Left ventricle myocardium superior (tissue), 1 donor: Measurements from ENCODE around the gene CADM3. TPM values are rescaled to one million over a fixed set of nuclear protein-coding genes. Genes with fewer than 3 reads are reported as not detected.

Experiments
- ATAC-seq: fragments of 200-7000 bp; cut with Tn5 transposase; one replicate; pipeline ENCODE4 v1.9.1; 2020; ENCODE audit warnings: mild to moderate bottlenecking, moderate library complexity
- DNase-seq: peaks from one replicate; pipeline ENCODE4 v3.0.0-alpha.2; 2020
- intact Hi-C: fragments of 100-400 bp; cut with micrococcal nuclease; formaldehyde crosslinking; loops from one replicate; pipeline ENCODE4 v1.11.0; 2022
- total RNA-seq: library from RNA; stranded (reverse); fragmentation: NEBNext Ultra II Directional; extraction: Animal tissue kit (Norgen Biotek cat#: 25700); gene quantifications from one replicate; pipeline ENCODE4 v1.2.1, GENCODE V29; 2021
- donor health status: DM: no; HTN: yes; CAD: no; lungs with severe emphysema.

CADM3 gene
- total RNA-seq, 1 donor from 2014 or later, result 4.8 TPM

GRCh38 chr1:159229260-159229885, 58.0 kb downstream of the CADM3 start:
- ATAC-seq (no peak), DNase-seq (no peak)
- intact Hi-C loops, result no loop called here

DNA sequence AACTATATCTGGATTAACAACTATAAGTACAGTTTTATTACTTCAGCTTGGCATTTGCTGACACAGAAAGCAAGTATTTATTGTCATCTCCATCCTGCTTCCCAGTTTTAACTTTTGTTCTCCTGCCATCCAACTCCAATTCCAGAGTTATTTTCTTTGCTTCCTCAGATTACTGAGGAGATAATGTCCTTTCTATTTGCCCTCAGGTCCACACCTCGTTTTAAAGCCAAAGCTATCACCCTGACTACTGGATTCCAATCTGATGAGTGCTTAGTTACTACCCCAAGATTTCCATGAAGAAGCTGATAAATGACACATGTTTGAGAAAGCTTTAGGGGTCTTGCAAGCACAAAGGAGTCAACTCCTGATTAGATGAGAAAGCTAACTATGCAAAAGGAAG, 58.5 kb downstream of the CADM3 start:
- DNase-seq (no peak), ATAC-seq (no peak)
- intact Hi-C loops, result no loop called here

DNA sequence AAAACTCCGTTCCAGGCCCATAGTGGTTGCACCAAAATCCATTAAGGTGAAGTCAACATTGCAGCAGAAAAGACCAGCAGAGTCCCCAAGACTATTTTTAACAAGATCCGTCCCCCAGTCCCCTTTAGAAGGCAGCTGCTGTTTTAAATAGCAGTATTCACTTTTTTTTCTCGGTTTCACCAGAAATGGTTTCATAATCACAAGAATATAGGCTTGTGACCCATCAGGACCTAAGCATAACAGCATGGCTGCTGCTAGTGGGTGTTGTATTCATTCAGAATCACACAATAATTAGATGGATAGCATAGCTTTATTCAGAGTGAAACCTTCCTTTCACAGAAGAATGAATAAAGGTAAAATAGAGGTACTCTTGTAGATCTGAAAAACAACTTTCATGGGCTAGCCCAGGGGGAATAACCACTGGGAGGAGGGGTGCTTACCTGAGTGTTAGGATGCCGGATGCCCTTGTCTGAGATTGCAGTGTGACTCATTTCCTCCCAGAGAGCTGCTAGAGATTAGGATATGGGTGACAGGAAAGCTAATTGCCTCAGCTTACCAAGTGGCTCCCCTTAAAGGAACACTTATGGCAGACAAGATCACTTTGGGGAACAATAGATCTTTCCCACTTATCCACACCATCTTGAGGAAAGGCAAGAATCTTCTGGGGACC, 68.3 kb downstream of the CADM3 start:
- intact Hi-C loops, result no loop called here
- DNase-seq (no peak), ATAC-seq (no peak)

DNA sequence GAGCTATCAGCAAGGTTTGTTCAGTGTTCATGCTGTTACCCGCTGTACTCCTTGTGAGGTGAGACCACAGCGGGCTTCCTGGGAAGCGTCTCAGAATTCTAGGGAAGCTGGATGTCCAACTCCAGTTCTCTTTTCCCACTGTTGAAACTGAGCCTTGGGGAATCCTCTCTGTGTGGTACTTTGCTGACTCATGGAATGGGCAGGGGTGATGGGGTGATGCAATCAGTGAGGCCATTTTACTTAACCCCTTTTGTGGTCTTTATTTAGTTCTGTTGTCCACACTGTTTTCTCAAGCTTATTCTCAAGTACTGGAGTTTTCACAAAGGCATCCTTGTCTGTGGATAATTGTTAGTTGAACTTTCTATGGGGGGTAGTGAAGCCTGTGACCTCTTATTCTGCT, 75.9 kb downstream of the CADM3 start:
- intact Hi-C loops, result no loop called here
- ATAC-seq (no peak), DNase-seq (no peak)

DNA sequence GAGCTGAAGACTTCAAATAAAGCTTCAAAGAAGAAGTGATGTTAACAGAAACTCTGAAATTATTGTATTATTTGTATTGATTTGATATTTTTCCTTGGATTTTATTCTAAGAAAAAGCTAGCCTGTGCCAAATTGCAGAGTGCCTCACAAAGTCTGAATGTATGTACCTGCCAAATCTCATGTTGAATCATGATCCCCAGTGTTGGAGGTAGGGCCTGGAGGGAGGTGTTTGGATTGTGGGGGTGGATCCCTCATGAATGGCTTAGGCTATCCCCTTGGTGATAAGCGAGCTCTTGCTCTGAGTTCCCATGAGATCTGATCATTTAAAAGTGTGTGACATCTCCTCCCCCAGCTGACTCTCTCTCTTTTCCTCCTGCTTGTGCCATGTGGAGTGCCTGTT, 76.9 kb downstream of the CADM3 start:
- ATAC-seq (no peak), DNase-seq (no peak)
- intact Hi-C loops, result no loop called here

DNA sequence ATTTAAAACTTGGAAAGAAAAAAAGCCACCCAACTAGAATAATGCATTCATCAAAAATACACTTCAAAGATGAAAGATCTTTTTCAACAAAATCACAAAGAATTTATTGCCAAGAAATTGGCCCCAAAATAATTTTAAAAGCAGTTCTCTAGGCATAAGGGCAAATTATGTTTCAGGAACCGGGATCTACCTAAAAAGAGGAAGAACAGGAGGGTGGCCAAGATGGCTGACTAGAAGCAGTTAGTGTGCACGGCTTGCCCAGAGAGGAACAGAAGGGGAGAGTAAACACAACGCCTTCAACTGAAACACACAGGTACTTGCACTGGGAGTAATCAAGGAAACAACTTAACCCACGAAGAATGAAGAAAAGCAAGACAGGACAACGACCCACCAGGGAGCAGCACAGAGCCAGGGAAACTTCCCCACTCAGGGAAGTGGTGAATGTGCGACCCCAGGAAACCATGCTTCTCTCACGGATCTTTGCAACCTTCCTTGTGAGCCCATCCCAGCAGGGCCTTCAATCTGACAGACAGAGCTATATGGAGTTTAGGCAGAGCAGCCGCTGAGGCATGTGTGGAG, 79.3 kb downstream of the CADM3 start:
- intact Hi-C loops, result no loop called here
- ATAC-seq (no peak), DNase-seq (no peak)

Other genes with a start within 250 kb of the CADM3 start
- gene PYHIN1, start 240.1 kb upstream of the CADM3 start, total RNA-seq, result not detected
- gene IFI16, start 161.7 kb upstream of the CADM3 start, total RNA-seq, result 24.2 TPM
- gene AIM2, start 94.8 kb upstream of the CADM3 start, total RNA-seq, result 0.57 TPM
- 15.9 TPM for gene ACKR1, start 33.3 kb downstream of the CADM3 start, total RNA-seq
- 2.0 TPM for gene FCER1A, start 130.7 kb downstream of the CADM3 start, total RNA-seq